ENCODE results near the gene STAC2. TPM values are rescaled to one million over a fixed set of nuclear protein-coding genes. Genes with fewer than 3 reads are reported as not detected.

Gene STAC2
- total RNA-seq, 6 donors from 2014 or later = 0.24 to 1.1 (median 0.48) TPM; not detected in 2

- Histone ChIP-seq H3K4me1 (peaks cover 5 to 19% (median 14%) of the 10 kb centered on the region in 4 donors), H3K9me3 (no peaks in the 10 kb centered on the region), H3K27me3 (peaks cover 0 to 4% (median 0%) of the 10 kb centered on the region in 4 donors), H3K36me3 (no peaks in the 10 kb centered on the region), H3K4me3 (no peak overlapping the region), H3K27ac (no peak overlapping the region)
- ATAC-seq (ENCODE audit: low FRiP score in 2 of 2) (peak; percentile 74 to 75), DNase-seq (peak; percentile 73 to 87)
- TF ChIP-seq CTCF (IDR thresholded peaks at IDR 0.05) (peak; percentile 60 to 80 (median 75)), EP300 (IDR thresholded peaks at IDR 0.05) (no peak)
- WGBS, 2 donors = 11 to 17% methylated on average over 21 to 22 of the region's 22 CpGs
Measured at GRCh38 chr17:39231591-39232551, 6.1 kb upstream of the STAC2 start.

DNA sequence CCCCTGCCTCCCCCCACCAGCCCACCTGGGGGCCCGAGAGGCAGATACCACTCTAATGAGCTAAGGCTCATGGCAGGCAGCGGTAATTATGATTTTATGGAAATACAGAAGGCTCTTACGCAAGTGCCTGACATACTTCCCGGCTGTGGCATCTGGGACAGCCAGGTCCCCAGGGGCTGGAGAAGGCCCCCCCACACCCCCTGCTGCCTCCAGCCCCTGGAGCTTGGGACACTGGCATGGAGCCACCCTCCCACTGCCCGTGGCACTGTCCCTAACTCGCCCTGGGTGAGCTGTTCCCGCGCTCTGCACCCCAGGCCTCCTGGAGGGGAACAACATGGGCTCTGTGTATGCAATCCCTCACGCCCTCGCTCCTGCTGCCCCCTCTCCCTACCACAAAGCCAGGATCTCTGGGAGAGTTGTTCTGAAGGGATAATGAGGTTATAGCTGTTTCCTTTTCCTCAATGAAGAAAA, 5.4 kb upstream of the STAC2 start:
- DNase-seq = peak in 1 of 2 donors; percentile 51

DNA sequence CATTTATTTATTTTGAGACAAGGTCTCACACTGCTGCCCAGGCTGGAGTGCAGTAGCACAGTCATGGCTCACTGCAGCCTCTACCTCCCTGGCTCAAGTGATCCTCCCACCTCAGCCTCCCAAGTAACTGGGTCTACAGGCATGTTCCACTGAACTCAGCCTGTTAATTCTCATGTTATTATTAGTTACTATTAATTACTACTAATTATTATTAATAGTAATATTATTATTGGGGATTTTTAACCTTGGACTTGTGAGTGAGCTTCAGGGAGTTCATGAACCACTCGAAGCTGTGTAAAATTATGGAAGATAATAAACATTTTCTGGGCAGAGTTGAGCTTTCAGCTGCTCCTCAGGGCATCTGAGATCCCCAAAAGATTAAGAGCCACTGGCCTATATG, 4.6 kb upstream of the STAC2 start:
- no peak for TF ChIP-seq POLR2A (IDR thresholded peaks at IDR 0.05)
- no peak for TF ChIP-seq CTCF (IDR thresholded peaks at IDR 0.05)
- TF ChIP-seq POLR2AphosphoS5 (IDR thresholded peaks at IDR 0.05) = no peak
- no peak for TF ChIP-seq EP300 (IDR thresholded peaks at IDR 0.05)
- Histone ChIP-seq H3K4me1 (peaks cover 15 to 27% (median 24%) of the 10 kb centered on the region in 4 donors), H3K9me3 (no peaks in the 10 kb centered on the region), H3K36me3 (no peaks in the 10 kb centered on the region), H3K4me3 (no peak overlapping the region), H3K27me3 (peaks cover 0 to 17% (median 9%) of the 10 kb centered on the region in 4 donors), H3K27ac (no peak overlapping the region)
- ATAC-seq (ENCODE audit: low FRiP score in 2 of 2) = no peak
- no peak for DNase-seq
- WGBS, 2 donors = 81 to 84% methylated on average over 1 of the region's 1 CpG

More for the DNA sequence above, 5.4 kb upstream of the STAC2 start:
- no peak for TF ChIP-seq CTCF (IDR thresholded peaks at IDR 0.05)
- TF ChIP-seq POLR2A (IDR thresholded peaks at IDR 0.05) = no peak
- no peak for TF ChIP-seq EP300 (IDR thresholded peaks at IDR 0.05)
- no peak for TF ChIP-seq POLR2AphosphoS5 (IDR thresholded peaks at IDR 0.05)
- peaks cover 7 to 20% (median 17%) of the 10 kb centered on the region in 4 donors for H3K4me1 ChIP-seq
- 33 to 49% methylated on average over 2 to 10 of the region's 10 CpGs for WGBS, 2 donors
- H3K36me3 ChIP-seq = no peaks in the 10 kb centered on the region
- ATAC-seq (ENCODE audit: low FRiP score in 2 of 2) = no peak
- no peaks in the 10 kb centered on the region for H3K9me3 ChIP-seq
- no peak overlapping the region for H3K27ac ChIP-seq
- no peak overlapping the region for H3K4me3 ChIP-seq
- H3K27me3 ChIP-seq = peaks cover 0 to 9% (median 2%) of the 10 kb centered on the region in 4 donors

DNA sequence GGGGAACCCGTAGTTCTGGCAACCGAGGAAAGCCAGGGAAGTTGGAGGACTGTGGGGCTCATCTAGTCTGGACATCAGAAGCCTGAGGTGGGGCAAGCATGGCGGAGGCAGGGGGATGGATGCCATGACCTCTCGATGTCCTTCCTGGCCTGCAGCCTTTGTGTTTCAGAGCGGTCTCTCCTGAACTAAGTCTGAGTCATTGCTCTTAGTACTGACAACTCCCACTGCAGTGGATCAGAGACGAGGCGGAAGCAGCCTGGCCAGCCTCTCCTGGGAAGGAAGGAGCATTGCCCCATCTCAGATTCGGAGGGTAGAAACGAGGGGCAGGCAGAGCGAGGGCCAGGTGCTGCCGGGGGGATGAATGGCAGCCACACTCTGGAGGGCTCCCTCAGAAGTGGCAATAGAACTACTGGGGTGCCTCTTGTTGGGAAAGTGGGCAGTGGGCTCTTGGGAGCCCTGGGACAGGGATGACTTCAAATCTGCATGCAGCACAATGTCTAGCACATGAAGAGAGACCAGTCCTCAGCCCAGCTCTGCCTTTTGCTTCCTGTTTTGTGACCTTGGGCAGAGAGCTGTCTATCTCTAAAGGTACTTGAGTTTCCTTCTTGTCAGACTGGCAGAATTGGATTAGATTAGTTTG, 3.6 kb upstream of the STAC2 start:
- WGBS, 2 donors = 86 to 90% methylated on average over 5 to 7 of the region's 11 CpGs
- H3K27me3 ChIP-seq = peaks cover 0 to 26% (median 17%) of the 10 kb centered on the region in 4 donors
- H3K27ac ChIP-seq = no peak overlapping the region

More for the DNA sequence above, 3.6 kb upstream of the STAC2 start:
- TF ChIP-seq POLR2A (IDR thresholded peaks at IDR 0.05) = no peak
- no peak for TF ChIP-seq CTCF (IDR thresholded peaks at IDR 0.05)
- no peak for TF ChIP-seq POLR2AphosphoS5 (IDR thresholded peaks at IDR 0.05)
- no peak for TF ChIP-seq EP300 (IDR thresholded peaks at IDR 0.05)
- ATAC-seq (ENCODE audit: low FRiP score in 2 of 2) = peak in 1 of 2 donors; percentile 46
- H3K36me3 ChIP-seq = no peaks in the 10 kb centered on the region
- H3K4me3 ChIP-seq = no peak overlapping the region
- no peaks in the 10 kb centered on the region for H3K9me3 ChIP-seq
- no peak for DNase-seq
- peaks cover 24 to 36% (median 33%) of the 10 kb centered on the region in 4 donors for H3K4me1 ChIP-seq

Measured in upper lobe of left lung (tissue), 6 donors.